Raji (cell line): ENCODE data around the gene RBM23.

Experiments
- POLR2A ChIP-seq: IDR thresholded peaks from 2 replicates; pipeline ENCODE4 v1.6.1; 2011; ENCODE audit warnings: low read depth, low read length, control low read depth; ENCODE audit not compliant: insufficient read depth

Gene RBM23

DNA sequence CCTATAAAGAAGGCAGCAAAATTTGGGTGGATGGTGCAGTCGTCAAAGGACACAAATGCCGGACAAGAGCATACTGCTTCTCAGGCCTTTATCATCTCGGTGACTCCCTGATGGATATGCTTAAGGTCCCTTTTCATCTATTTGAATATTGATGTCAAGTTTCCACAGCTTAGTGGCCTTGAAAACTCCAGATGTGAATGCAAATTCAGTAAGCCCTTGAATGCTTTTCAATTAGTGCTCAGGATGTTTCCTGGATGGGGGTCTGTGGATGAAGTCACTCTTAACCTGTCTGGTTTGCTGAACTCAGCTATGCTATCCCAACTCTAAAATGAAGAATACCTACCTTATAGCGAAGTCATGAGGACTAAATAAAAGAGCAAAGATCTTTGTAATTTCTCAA lies 25.2 kb downstream of the RBM23 start:
- no peak for TF ChIP-seq POLR2A

GRCh38 chr14:22892488-22892887 lies 26.5 kb downstream of the RBM23 start:
- no peak for TF ChIP-seq POLR2A

GRCh38 chr14:22890416-22890815 lies 28.5 kb downstream of the RBM23 start:
- no peak for TF ChIP-seq POLR2A

GRCh38 chr14:22888662-22889061 lies 30.3 kb downstream of the RBM23 start:
- TF ChIP-seq POLR2A: no peak

DNA sequence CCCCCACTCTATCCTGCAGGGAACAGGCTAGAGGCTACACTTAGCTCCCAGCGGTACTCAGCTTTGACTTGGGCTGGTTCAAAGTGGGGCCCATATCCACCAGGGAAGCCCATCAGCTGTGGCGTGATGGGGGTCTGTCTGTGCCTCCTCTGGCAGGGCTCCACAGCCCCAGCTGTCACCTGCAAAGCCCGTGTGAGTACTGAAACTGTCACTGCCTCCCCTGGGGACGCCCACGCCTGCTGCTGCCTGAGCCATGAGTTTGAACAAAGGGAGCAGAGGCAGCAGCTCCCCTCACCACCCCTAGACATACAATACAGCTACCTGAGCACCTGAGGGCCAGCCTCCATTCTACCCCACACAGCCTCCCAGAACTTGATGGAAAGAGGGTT lies 31.0 kb downstream of the RBM23 start:
- TF ChIP-seq POLR2A: no peak

DNA sequence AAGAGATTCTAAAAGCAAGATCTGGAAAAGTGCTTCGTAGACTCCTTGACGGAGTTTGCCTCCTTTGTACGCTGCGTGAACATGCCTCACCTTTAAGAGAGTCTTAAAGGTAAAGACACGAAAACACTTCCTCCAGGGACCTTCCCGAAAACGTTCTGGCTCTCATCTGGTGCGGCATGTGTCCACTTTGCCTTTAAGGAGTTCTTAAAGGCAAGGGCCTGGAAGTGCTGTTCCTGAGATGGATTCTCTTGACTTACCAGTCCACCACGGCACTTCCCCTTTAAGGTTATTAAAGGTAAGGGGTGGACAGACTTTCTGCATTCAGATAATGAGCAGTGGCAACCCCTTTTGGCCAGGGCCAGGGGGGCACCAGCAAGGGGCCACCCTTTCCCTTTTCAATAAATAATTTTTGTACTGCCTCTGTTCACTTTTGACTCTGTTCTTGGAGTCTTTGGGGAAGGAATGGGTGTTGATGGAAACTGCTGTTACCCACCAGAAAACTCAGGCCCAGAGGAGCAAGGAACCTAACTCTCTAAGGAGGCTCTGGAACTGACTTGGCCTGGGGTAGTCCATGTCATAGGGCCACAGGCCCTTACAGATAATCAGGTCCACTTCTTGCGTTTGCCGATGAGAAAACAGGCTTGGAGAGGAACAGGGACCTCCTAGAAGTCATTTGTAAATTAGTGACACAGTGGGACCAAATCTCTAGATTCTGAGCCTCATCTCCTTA lies 31.5 kb downstream of the RBM23 start:
- TF ChIP-seq POLR2A: peak; percentile 21; the same call in 1 of the 2 replicates

DNA sequence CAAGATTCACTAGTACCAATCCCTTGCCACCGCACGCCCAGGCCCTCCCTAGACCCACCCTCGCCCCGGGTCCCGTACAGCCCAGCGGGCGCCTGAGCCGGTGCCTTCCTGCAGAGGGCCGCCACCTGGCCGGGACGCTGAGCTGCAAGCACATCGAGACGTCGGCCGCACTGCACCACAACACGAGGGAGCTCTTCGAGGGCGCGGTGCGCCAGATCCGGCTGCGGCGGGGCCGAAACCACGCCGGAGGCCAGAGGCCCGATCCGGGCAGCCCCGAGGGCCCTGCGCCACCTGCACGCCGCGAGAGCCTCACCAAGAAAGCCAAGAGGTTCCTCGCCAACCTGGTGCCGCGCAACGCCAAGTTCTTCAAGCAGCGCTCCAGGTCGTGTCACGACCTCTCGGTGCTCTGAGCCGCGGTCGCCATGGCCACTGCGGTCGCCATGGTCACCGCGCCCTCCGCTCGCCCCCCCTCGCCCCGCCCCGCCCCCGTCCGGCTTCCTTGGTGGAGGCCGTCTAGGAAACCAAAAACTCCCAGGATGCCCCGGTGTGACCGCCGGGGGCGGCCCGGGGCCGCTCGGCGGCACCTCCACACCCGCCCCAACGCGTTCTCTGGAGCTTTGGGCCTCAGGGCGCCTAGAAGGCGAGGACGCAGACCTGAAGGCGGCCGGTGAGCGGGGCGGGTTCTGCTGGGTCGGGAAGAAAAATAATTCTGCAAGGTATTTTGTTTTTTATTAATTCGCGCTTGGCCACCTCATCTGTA lies 32.3 kb downstream of the RBM23 start:
- peak; percentile 36; the same call in 1 of the 2 replicates for TF ChIP-seq POLR2A

GRCh38 chr14:22885975-22886374 lies 33.0 kb downstream of the RBM23 start:
- no peak for TF ChIP-seq POLR2A

DNA sequence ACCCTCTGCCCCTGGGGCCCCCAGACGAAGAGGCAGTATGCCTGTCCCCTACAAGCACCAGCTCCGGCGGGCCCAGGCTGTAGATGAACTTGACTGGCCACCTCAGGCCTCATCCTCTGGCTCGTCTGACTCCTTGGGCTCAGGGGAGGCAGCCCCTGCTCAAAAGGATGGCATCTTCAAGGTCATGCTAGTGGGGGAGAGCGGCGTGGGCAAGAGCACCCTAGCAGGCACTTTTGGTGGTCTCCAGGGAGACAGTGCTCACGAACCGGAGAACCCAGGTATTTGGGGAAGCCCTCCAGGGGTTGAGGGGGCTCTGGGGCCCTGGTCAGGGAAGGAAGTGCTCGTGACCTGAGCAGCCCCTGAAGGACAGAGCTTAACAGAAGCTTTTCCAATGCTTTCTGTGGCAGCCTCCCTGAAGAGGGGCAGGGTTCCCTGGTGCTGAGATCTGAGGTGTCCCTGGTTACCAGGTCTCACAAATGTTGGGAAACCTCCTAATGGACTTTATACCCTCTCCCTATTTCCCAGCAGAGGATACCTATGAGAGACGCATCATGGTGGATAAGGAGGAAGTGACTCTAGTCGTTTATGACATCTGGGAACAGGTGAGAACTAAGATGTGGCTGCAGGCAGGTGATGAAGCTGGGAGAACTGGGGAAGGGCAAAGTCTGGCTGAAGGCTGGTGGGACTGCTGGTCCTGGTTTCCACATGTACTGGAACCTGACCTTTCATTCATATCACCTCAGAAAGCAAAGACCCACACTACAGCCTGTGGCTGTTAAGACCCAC lies 34.0 kb downstream of the RBM23 start:
- TF ChIP-seq POLR2A: no peak

DNA sequence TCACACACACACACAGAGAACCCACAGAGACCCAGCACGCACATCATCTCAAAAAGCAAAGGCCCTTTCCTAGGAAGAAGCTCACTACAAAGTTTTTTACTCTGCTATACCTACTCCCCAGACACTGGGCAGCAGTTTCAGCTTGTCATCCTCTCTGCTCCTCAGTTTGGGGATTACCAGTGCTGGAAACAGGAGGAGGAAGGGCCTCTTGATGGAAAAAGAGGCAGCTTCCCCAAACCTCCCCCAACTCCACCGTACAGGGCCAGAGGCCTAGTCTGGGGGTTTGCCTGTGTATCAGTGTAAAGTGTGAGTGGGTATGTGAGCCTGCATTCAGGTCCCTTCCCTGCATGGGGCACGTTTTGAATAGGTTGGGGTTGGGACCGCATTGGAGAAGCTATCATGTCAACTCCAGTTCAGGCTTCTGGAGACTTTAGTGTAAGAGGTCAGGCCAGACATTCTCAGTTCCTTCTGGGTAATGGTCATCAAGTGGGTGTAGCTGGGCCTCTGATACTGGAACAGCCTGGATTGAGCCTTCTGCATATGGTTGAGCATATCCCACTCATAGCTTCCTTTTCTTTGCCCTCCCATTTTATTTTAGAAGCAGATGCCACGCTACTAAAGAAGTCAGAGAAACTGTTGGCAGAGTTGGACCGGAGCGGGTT lies 34.7 kb downstream of the RBM23 start:
- no peak for TF ChIP-seq POLR2A

GRCh38 chr14:22883173-22883976 lies 35.6 kb downstream of the RBM23 start, which contains the start of gene REM2:
Gene REM2, plus strand, starts transcription at chr14:22883222. Its CDS starts 66 bp downstream, at chr14:22883288.
- TF ChIP-seq POLR2A: no peak

DNA sequence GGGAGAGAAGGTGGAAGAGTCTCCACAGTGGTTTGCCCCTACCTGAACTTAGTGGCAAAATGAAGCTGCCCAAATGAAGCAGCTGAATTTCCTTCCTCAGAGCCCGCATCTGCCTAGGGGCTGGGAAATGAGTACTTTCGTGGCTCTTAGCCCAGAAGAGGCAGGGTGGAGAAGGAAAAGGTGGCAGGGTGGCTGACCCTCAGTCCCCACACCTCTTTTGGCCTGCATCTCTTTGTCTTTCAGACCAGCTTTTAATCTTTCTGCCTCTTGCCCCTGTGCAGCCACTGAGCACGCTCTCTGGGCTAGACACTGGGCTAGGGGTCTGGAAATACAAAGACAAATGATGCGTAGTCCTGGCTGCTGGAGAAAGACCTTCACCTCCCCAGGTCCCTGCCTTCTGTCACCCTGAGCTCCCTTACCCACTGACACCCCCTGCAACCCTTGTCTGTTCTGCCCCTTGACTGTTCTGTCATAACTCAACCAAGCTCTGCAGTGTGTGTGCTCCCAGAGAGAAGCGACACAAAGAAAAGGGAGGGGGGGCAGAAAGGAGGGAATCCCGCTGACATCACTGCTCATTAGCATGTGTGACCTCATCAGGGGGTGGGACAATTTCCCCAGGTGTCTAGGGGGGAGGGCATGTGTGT lies 36.3 kb downstream of the RBM23 start:
- TF ChIP-seq POLR2A: no peak; the same call in 1 of the 2 replicates

DNA sequence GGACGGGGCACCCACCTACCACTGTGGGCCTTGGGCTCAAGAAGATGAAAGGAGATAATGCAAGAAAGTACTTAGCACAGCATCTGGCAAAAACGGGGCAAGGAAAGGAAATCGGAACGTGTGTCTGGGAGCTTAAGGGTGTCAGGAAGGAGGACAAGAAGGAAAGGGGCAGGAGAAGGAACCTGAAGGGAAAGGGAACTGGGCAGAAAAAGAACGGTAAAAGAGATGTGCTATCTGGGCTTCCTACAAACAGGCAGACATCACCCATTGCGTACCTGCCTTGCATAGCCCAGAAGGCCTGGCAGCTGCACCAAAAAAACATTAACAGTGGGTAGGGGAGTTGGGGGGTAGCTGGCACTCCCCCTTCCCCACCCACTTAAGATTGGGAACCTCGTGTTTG lies 36.9 kb downstream of the RBM23 start:
- no peak; the same call in 1 of the 2 replicates for TF ChIP-seq POLR2A
